SJCRH30 (cell line): ENCODE measurements around the gene INSYN2B. TPM values are rescaled to one million over a fixed set of nuclear protein-coding genes. Genes with fewer than 3 reads are reported as not detected.
"Not testable (repeated sequence)": the region's sequence is repeated elsewhere in the genome, so short reads cannot be mapped to it uniquely, and the experiment has no call there.

Source experiments
- DNase-seq, 2 experiments: peaks; one replicate each; pipeline ENCODE4 v3.0.0-alpha.2; 2015 to 2020
- H3K27ac ChIP-seq: fragments of 250-450 bp; sonication (Bioruptor Pico); 2 replicates; pipeline ENCODE4 v1.5.1; 2020; ENCODE audit warnings: mild to moderate bottlenecking, moderate library complexity
- H3K27me3 ChIP-seq: fragments of 250-450 bp; sonication (Bioruptor Pico); 2 replicates; pipeline ENCODE4 v1.5.1; 2020; ENCODE audit warnings: mild to moderate bottlenecking, moderate library complexity
- H3K36me3 ChIP-seq: fragments of 250-450 bp; sonication (Bioruptor Pico); 2 replicates; pipeline ENCODE4 v1.5.1; 2020; ENCODE audit warnings: mild to moderate bottlenecking, moderate library complexity
- H3K4me1 ChIP-seq: fragments of 250-450 bp; sonication (Bioruptor Pico); 2 replicates; pipeline ENCODE4 v1.5.1; 2020; ENCODE audit warnings: mild to moderate bottlenecking, moderate library complexity
- H3K4me3 ChIP-seq: fragments of 250-450 bp; sonication (Bioruptor Pico); 2 replicates; pipeline ENCODE4 v1.5.1; 2020; ENCODE audit warnings: mild to moderate bottlenecking, moderate library complexity
- H3K9me3 ChIP-seq: fragments of 250-450 bp; sonication (Bioruptor Pico); replicated peaks from 2 replicates; pipeline ENCODE4 v1.5.1; 2020; ENCODE audit warnings: mild to moderate bottlenecking, moderate library complexity
- total RNA-seq: library from RNA; depleted of rRNA; stranded (reverse); fragments of >200 nt; shearing (Covaris generic); gene quantifications from 2 replicates; pipeline ENCODE4 v1.2.3, GENCODE V29; 2014

Gene INSYN2B
- total RNA-seq, 1 experiment from 2014 or later = 0.14 TPM

- no peak for DNase-seq
- Histone ChIP-seq H3K9me3 (no peaks in the 10 kb centered on the region), H3K36me3 (no peaks in the 10 kb centered on the region), H3K4me3 (no peak overlapping the region), H3K4me1 (no peaks in the 10 kb centered on the region), H3K27ac (no peak overlapping the region), H3K27me3 (no peaks in the 10 kb centered on the region)
Observed at GRCh38 chr5:169956126-169956525, 24.2 kb downstream of the INSYN2B start.

GRCh38 chr5:169954786-169955185, 25.5 kb downstream of the INSYN2B start:
- H3K4me3 ChIP-seq = no peak overlapping the region
- peak in 1 of 2 experiments; percentile 12 for DNase-seq
- no peaks in the 10 kb centered on the region for H3K4me1 ChIP-seq
- no peaks in the 10 kb centered on the region for H3K9me3 ChIP-seq
- H3K27ac ChIP-seq = no peak overlapping the region
- no peaks in the 10 kb centered on the region for H3K36me3 ChIP-seq
- H3K27me3 ChIP-seq = no peaks in the 10 kb centered on the region

DNA sequence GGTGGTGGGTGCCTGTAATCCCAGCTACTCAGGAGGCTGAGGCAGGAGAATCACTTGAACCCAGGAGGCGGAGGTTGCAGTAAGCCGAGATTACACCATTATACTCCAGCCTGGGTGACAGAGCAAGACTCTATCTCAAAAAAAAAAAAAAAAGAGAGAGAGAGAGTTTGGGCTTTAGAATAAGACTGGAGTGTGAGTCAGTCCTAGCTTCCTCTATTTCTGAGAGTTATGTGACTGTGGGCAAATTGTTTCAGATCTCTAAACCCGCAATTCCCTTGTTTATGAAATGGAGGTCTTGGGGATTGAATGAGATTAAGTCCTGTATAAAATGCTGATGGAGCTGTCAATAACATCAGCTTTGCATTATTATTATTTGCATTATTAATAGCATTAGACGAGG, 27.1 kb downstream of the INSYN2B start:
- not testable (repeated sequence) for DNase-seq, H3K36me3 ChIP-seq, H3K27me3 ChIP-seq, H3K9me3 ChIP-seq, H3K4me1 ChIP-seq, H3K27ac ChIP-seq, H3K4me3 ChIP-seq

DNA sequence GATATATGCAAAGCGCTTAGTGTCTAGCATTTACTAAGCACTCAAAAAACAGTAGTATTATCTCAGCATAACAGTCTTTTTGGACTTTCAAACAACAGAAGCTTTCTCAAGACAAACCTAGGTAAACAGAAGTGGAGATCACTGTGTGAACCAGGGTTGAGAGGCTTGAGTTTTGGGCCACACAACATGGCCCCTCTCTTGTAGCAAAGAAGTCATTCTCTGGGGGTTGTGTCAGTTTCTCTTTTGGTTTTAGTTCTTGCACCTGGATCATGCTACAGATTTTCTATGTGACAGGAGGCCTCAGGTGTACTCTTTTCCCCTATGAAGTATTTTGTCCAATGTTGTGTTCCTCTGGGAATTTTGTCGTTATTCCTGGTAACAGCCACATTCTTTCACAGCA, 30.0 kb downstream of the INSYN2B start:
- no peak for DNase-seq
- Histone ChIP-seq H3K4me1 (no peaks in the 10 kb centered on the region), H3K4me3 (no peak overlapping the region), H3K27me3 (no peaks in the 10 kb centered on the region), H3K27ac (no peak overlapping the region), H3K36me3 (no peaks in the 10 kb centered on the region), H3K9me3 (no peaks in the 10 kb centered on the region)

DNA sequence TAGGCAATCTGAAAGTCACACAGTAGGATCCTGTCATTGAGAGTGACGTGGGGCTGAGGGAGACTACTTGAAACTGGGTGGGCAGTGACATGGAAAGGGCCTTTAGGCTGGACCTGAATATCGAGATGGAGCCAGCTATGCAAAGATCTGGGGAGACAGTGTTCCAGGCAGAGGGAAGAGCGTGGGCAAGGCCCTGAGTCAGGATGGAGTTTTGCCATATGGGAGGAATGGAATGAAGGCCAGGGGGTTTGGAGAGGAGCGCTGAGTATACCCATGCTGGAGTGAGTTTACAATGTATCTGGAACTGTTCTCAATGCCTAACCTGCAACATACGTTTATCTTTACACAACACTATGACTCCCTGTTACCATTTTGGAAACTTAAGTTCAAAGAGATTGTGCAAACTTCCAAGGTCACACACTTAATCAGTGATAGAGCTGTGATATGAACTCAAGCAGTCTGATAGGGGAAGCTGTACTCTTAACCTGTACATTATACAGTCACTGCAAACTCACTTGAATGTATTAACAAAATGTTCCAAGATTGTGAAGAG, 33.5 kb downstream of the INSYN2B start:
- Histone ChIP-seq H3K4me1 (no peaks in the 10 kb centered on the region), H3K36me3 (no peaks in the 10 kb centered on the region), H3K27me3 (no peaks in the 10 kb centered on the region), H3K9me3 (no peaks in the 10 kb centered on the region), H3K27ac (no peak overlapping the region), H3K4me3 (no peak overlapping the region)
- DNase-seq = no peak

- DNase-seq = no peak
- no peak overlapping the region for H3K4me3 ChIP-seq
- H3K27ac ChIP-seq = no peak overlapping the region
Observed at GRCh38 chr5:169945831-169946261, 34.4 kb downstream of the INSYN2B start.

GRCh38 chr5:169944922-169945680, 35.2 kb downstream of the INSYN2B start:
- no peak for DNase-seq
- Histone ChIP-seq H3K27me3 (no peaks in the 10 kb centered on the region), H3K9me3 (no peaks in the 10 kb centered on the region), H3K4me3 (no peak overlapping the region), H3K27ac (no peak overlapping the region), H3K36me3 (no peaks in the 10 kb centered on the region), H3K4me1 (no peaks in the 10 kb centered on the region)

More at GRCh38 chr5:169945831-169946261, 34.4 kb downstream of the INSYN2B start:
- no peaks in the 10 kb centered on the region for H3K36me3 ChIP-seq
- no peaks in the 10 kb centered on the region for H3K9me3 ChIP-seq
- no peaks in the 10 kb centered on the region for H3K4me1 ChIP-seq
- H3K27me3 ChIP-seq = no peaks in the 10 kb centered on the region

- no peaks in the 10 kb centered on the region for H3K27me3 ChIP-seq
- H3K9me3 ChIP-seq = no peaks in the 10 kb centered on the region
- H3K36me3 ChIP-seq = no peaks in the 10 kb centered on the region
- no peak overlapping the region for H3K4me3 ChIP-seq
- no peak overlapping the region for H3K27ac ChIP-seq
- no peaks in the 10 kb centered on the region for H3K4me1 ChIP-seq
- no peak for DNase-seq
Observed at GRCh38 chr5:169944115-169944514, 36.2 kb downstream of the INSYN2B start.

DNA sequence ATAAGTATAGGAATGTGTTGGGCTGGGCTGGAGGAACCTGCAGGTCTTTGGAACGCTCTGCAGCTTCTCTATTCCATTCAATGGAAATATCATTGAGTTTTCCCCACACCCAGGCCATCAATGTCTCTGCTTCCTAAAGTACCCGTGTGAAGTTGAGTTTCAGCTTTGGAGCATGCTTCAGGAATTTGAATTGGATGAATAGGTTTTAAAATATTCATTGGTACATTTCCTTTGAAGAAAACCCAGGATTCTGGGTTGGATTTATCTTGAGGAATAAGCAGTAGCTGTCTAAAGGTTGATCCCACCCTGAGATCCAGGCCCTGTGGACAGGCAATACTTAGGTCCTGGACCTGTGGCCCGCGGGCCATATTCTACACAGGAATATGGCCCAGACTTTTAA, 37.3 kb downstream of the INSYN2B start:
- Histone ChIP-seq H3K36me3 (no peaks in the 10 kb centered on the region), H3K9me3 (no peaks in the 10 kb centered on the region), H3K27ac (no peak overlapping the region), H3K4me1 (no peaks in the 10 kb centered on the region), H3K4me3 (no peak overlapping the region), H3K27me3 (no peaks in the 10 kb centered on the region)
- DNase-seq = no peak

- Histone ChIP-seq H3K27ac (no peak overlapping the region), H3K4me1 (no peaks in the 10 kb centered on the region), H3K36me3 (no peaks in the 10 kb centered on the region), H3K27me3 (no peaks in the 10 kb centered on the region), H3K4me3 (no peak overlapping the region), H3K9me3 (no peaks in the 10 kb centered on the region)
- no peak for DNase-seq
Observed at GRCh38 chr5:169942181-169942580, 38.1 kb downstream of the INSYN2B start.

DNA sequence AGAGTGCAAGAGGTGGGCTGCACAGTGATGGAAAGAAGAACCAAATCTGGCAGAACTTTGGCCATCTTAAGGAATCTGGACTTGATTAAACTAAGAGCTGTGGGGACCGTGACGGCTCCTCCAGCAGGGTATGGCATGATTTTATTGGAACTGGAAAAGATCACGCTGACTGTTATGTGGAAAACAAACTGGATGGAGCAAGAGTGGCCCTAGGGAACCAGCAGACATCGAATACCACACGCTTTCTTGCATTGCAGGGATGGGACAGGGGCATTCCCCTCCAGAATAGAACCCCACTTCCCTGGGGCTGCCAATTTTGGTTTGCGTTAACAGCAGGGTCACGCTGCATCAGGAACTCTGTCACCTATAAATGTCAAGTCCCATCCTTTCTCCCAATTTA, 38.8 kb downstream of the INSYN2B start:
- no peaks in the 10 kb centered on the region for H3K9me3 ChIP-seq
- no peak overlapping the region for H3K27ac ChIP-seq
- no peaks in the 10 kb centered on the region for H3K27me3 ChIP-seq
- H3K4me3 ChIP-seq = no peak overlapping the region
- no peaks in the 10 kb centered on the region for H3K36me3 ChIP-seq
- no peak for DNase-seq
- H3K4me1 ChIP-seq = no peaks in the 10 kb centered on the region

GRCh38 chr5:169939731-169940130, 40.6 kb downstream of the INSYN2B start:
- no peaks in the 10 kb centered on the region for H3K9me3 ChIP-seq
- no peak overlapping the region for H3K4me3 ChIP-seq
- no peaks in the 10 kb centered on the region for H3K4me1 ChIP-seq
- no peaks in the 10 kb centered on the region for H3K36me3 ChIP-seq
- no peaks in the 10 kb centered on the region; the same call in 1 of the 2 replicates for H3K27me3 ChIP-seq
- no peak for DNase-seq
- no peak overlapping the region for H3K27ac ChIP-seq

GRCh38 chr5:169938439-169938838, 41.9 kb downstream of the INSYN2B start:
- Histone ChIP-seq H3K27ac (no peak overlapping the region), H3K36me3 (no peaks in the 10 kb centered on the region), H3K4me3 (no peak overlapping the region), H3K9me3 (no peaks in the 10 kb centered on the region), H3K27me3 (no peaks in the 10 kb centered on the region; the same call in 1 of the 2 replicates), H3K4me1 (no peaks in the 10 kb centered on the region)
- DNase-seq = no peak

- no peak overlapping the region for H3K27ac ChIP-seq
- H3K9me3 ChIP-seq = no peaks in the 10 kb centered on the region
- H3K4me3 ChIP-seq = no peak overlapping the region
- no peaks in the 10 kb centered on the region; the same call in 1 of the 2 replicates for H3K27me3 ChIP-seq
- no peaks in the 10 kb centered on the region for H3K4me1 ChIP-seq
- DNase-seq = no peak
- no peaks in the 10 kb centered on the region for H3K36me3 ChIP-seq
Observed at GRCh38 chr5:169935762-169936161, 44.5 kb downstream of the INSYN2B start.

- no peaks in the 10 kb centered on the region for H3K36me3 ChIP-seq
- no peak overlapping the region for H3K27ac ChIP-seq
- DNase-seq = no peak
Observed at GRCh38 chr5:169934990-169935389, 45.3 kb downstream of the INSYN2B start.

DNA sequence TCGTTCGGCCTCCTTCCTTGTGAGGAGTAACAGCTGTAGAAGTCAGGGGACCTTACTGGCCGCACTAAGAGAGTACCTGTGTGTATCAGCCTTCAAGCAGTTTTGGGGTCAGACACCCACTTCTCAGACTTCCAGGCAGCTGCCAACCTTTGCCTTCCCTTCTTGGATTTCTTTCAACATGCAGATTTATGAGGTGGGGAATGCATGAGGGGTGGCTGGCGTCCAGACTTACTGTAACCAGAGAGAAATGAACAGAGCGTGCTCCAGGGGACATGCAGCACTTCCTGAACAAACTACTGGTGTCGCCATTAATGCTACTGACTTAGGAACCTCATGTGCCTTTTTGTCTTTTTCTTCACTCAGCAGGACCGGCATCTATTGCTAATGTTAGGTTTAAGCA, 46.7 kb downstream of the INSYN2B start:
- DNase-seq = no peak
- Histone ChIP-seq H3K4me1 (no peaks in the 10 kb centered on the region), H3K27me3 (no peaks in the 10 kb centered on the region; the same call in 1 of the 2 replicates), H3K9me3 (no peaks in the 10 kb centered on the region), H3K4me3 (no peak overlapping the region), H3K27ac (no peak overlapping the region), H3K36me3 (no peaks in the 10 kb centered on the region)

More at GRCh38 chr5:169934990-169935389, 45.3 kb downstream of the INSYN2B start:
- H3K27me3 ChIP-seq = no peaks in the 10 kb centered on the region; the same call in 1 of the 2 replicates
- H3K9me3 ChIP-seq = no peaks in the 10 kb centered on the region
- H3K4me1 ChIP-seq = no peaks in the 10 kb centered on the region
- H3K4me3 ChIP-seq = no peak overlapping the region
